HPDE6-E6E7 (cell line): Measurements from ENCODE around the gene CLEC16A.
"Not testable (repeated sequence)": the region's sequence is repeated elsewhere in the genome, so short reads cannot be mapped to it uniquely, and the experiment has no call there.

Experiments used
- DNase-seq: peaks from one replicate; pipeline ENCODE4 v3.0.0; 2011; ENCODE audit warnings: missing footprints; ENCODE audit errors: extremely low spot score

CLEC16A gene

DNA sequence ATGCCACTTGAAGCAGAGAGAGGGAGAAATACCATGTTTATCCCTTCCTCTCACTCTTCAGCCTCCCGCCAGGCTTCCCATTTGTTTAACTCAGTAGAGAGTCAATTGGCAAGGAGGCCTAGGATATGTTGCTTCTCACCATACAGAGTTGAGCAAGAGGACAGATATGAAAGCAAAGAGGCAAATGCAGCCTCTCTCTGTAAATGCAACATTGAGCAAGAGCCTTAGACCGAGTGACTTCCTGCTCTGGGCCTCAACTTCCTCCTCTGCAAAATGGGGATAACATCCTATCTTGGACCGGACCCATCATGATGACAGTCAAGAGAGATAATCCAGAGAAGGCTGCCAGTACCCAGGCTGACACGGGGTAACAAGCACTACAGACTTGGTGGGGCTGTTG lies 274.8 kb downstream of the CLEC16A start:
- DNase-seq: no peak

GRCh38 chr16:11220507-11220906 lies 276.1 kb downstream of the CLEC16A start:
- not testable (repeated sequence) for DNase-seq

GRCh38 chr16:11224096-11224893 lies 279.9 kb downstream of the CLEC16A start:
- no peak for DNase-seq

- DNase-seq: no peak
Measured at GRCh38 chr16:11224894-11225676, 280.7 kb downstream of the CLEC16A start.

DNA sequence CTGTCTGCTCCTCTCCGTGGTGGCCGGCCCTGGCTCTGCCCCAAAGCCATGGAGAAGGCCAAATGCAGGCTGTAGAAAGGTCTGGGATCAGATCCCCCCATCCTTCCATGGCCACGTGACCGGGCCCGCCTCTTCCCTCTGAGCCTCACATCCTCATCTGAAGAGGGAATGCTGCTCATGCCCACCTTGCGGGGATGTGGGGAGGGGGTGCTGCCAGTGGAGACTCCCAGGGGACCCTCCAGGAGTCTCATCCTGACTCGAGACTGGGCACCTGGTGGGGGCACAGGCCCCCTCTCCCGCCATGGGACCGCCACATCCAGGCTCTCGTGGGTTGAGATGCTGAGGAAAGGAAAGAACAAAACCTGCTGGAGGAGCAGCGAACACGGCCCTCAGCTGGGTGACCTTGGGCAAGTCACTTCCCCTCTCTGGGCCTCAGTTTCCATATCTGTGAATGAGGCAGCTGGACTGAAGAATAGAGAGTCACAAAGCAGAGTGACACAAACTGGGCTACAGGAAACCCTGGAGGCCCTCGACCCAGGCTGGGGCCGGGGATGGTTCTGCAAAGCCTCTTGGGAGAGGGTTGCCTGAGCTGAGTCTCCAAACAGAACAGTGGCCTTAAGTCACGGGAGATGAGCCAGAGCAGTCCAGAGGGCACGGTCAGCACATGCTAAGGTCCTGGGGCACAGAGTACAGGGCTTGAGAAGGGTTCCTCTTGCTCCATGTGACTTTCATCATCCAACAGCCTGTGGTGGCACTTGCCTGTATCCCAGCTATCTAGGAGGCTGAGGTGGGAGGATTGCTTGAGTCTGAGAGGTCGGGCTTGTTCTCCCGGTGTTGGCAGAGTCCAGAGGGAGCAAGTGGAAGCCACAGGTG lies 281.5 kb downstream of the CLEC16A start:
- no peak for DNase-seq

GRCh38 chr16:11229432-11229831 lies 285.1 kb downstream of the CLEC16A start:
- no peak for DNase-seq

- no peak for DNase-seq
Measured at GRCh38 chr16:11229906-11230305, 285.5 kb downstream of the CLEC16A start.

- DNase-seq: no peak
Measured at GRCh38 chr16:11231367-11231970, 287.1 kb downstream of the CLEC16A start.
